Colonic mucosa (tissue), 4 donors: ENCODE results near the gene VEPH1. TPM values are rescaled to one million over a fixed set of nuclear protein-coding genes. Genes with fewer than 3 reads are reported as not detected.
A peak's percentile ranks its signal among the peaks of the same experiment; 100 is the strongest.

Experiments
- DNase-seq: peaks from one replicate; pipeline ENCODE4 v3.0.0-alpha.2; 2020
- H3K27ac ChIP-seq: fragments of 200-600 bp; one replicate; pipeline ENCODE4 v1.8.0; 2021
- H3K27me3 ChIP-seq: fragments of 200-600 bp; one replicate; pipeline ENCODE4 v1.8.0; 2021
- H3K36me3 ChIP-seq: fragments of 200-600 bp; one replicate; pipeline ENCODE4 v1.8.0; 2021
- H3K4me1 ChIP-seq: fragments of 200-600 bp; one replicate; pipeline ENCODE4 v1.8.0; 2021; ENCODE audit warnings: mild to moderate bottlenecking
- H3K4me3 ChIP-seq: fragments of 200-600 bp; one replicate; pipeline ENCODE4 v1.8.0; 2021
- H3K9ac ChIP-seq, 2 donors: one replicate each; pipeline ENCODE4 v1.7.0; 2013; ENCODE audit warnings: control low read depth in 2 of 2, low read depth in 2 of 2, low read length in 2 of 2
- H3K9me3 ChIP-seq: fragments of 200-600 bp; one replicate; pipeline ENCODE4 v1.8.0; 2021
- CTCF ChIP-seq: fragments of 200-600 bp; IDR thresholded peaks from one replicate; pipeline ENCODE4 v1.8.0; 2022; ENCODE audit warnings: antibody characterized with exemption, mild to moderate bottlenecking
- intact Hi-C: fragments of 100-400 bp; cut with DNase I; formaldehyde crosslinking; loops from one replicate; pipeline ENCODE4 v1.14.1; 2022
- total RNA-seq, 2 donors: library from RNA; stranded (reverse); fragmentation: NEBNext Ultra II Directional in 1 of 2; extraction: Animal tissue kit (Norgen Biotek cat#: 25700) in 1 of 2; gene quantifications; one replicate each; pipeline ENCODE4 v1.2.1, GENCODE V29; 2021
- donor health status: healthy.
- donor health status: DM: no; HTN: no; CAD: no.
- donor health status: DM: no; HTN: no; CAD: no.

The VEPH1 gene
- 1 to 10 TPM; 1.3 to 2.7 TPM for total RNA-seq

GRCh38 chr3:157502916-157503595 lies at the start of gene VEPH1:
Gene VEPH1 (minus strand): TSS chr3:157503416. CDS start chr3:157495349, 8,067 bp downstream.
- Histone ChIP-seq H3K27me3 (no peaks in the 10 kb centered on the region), H3K4me3 (no peak within 1 kb of the TSS), H3K9me3 (no peaks in the 10 kb centered on the region), H3K27ac (no peak within 1 kb of the TSS), H3K36me3 (no peaks in the 10 kb centered on the region), H3K4me1 (no peaks in the 10 kb centered on the region), H3K9ac (no peak within 1 kb of the TSS)
- peak; percentile 39 for DNase-seq
- intact Hi-C loops: no loop called here
- no peak for TF ChIP-seq CTCF

GRCh38 chr3:157551961-157552360 lies 48.7 kb upstream of the VEPH1 start:
- TF ChIP-seq CTCF: no peak
- intact Hi-C loops: no loop called here
- Histone ChIP-seq H3K9me3 (no peaks in the 10 kb centered on the region), H3K27me3 (no peaks in the 10 kb centered on the region), H3K4me3 (no peak overlapping the region), H3K4me1 (no peaks in the 10 kb centered on the region), H3K27ac (no peak overlapping the region), H3K9ac (no peak overlapping the region), H3K36me3 (no peaks in the 10 kb centered on the region)
- DNase-seq: no peak

- H3K36me3 ChIP-seq: no peaks in the 10 kb centered on the region
- intact Hi-C loops: no loop called here
- no peak for TF ChIP-seq CTCF
- no peaks in the 10 kb centered on the region for H3K9me3 ChIP-seq
- H3K4me1 ChIP-seq: no peaks in the 10 kb centered on the region
- no peak for DNase-seq
- H3K4me3 ChIP-seq: no peak overlapping the region
- H3K27ac ChIP-seq: no peak overlapping the region
- H3K9ac ChIP-seq: no peak overlapping the region
- H3K27me3 ChIP-seq: no peaks in the 10 kb centered on the region
Observed at GRCh38 chr3:157549498-157549897, 46.3 kb upstream of the VEPH1 start.

- no peak for TF ChIP-seq CTCF
- no peak overlapping the region for H3K27ac ChIP-seq
- no peaks in the 10 kb centered on the region for H3K36me3 ChIP-seq
- no peak overlapping the region for H3K9ac ChIP-seq
- no peaks in the 10 kb centered on the region for H3K4me1 ChIP-seq
- H3K9me3 ChIP-seq: no peaks in the 10 kb centered on the region
- H3K27me3 ChIP-seq: no peaks in the 10 kb centered on the region
- intact Hi-C loops: no loop called here
- H3K4me3 ChIP-seq: no peak overlapping the region
- no peak for DNase-seq
Observed at GRCh38 chr3:157544501-157545130, 41.4 kb upstream of the VEPH1 start.

GRCh38 chr3:157543501-157544035 lies 40.4 kb upstream of the VEPH1 start:
- Histone ChIP-seq H3K4me1 (no peaks in the 10 kb centered on the region), H3K36me3 (no peaks in the 10 kb centered on the region), H3K4me3 (peak overlapping the region; percentile 28), H3K27ac (no peak overlapping the region), H3K9ac (no peak overlapping the region), H3K9me3 (no peaks in the 10 kb centered on the region), H3K27me3 (no peaks in the 10 kb centered on the region)
- no peak for DNase-seq
- intact Hi-C loops: no loop called here
- TF ChIP-seq CTCF: no peak
